ENCODE measurements around the gene PAIP2B. TPM values are rescaled to one million over a fixed set of nuclear protein-coding genes. Genes with fewer than 3 reads are reported as not detected.

The PAIP2B gene
- total and polyA plus RNA-seq, 2 of the 13 experiments (the other 11 are each of a cell fraction or from before 2014, with no cell fraction given) = 0.16 to 0.29 TPM

DNA sequence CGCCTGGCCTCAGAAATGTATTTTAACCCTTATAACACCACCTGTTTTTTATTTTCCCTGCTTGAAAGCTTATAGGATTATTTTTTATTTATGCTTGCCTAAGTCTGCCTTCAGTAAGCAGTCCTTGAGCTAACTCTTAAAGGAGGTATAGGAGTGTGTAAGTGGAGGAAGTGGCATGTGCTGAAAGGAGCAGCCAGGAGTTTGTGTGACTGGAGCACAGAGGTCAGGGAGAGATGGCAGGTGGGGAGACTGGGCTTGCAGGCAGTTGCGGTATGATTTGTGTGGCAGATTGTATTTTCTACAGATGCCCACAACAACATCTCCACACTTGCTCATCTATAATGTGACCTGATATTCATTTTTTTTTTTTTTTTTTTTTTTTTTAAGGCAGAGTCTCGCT is 27.2 kb upstream of the PAIP2B start:
- in situ Hi-C loops (cut with HindIII; ENCODE audit: extremely low pct_ligation_motif_present, low pct_unique_long_range_greater_than_20kb) = no loop called here
- no peaks in the 10 kb centered on the region for H4K20me1 ChIP-seq (ENCODE audit: insufficient read depth, low read length)
- H3K4me1 ChIP-seq (ENCODE audit: insufficient read depth, low read length) = no peaks in the 10 kb centered on the region
- H3K79me2 ChIP-seq (ENCODE audit: insufficient read depth, low read length) = no peaks in the 10 kb centered on the region
- TF ChIP-seq, protein P1, sequence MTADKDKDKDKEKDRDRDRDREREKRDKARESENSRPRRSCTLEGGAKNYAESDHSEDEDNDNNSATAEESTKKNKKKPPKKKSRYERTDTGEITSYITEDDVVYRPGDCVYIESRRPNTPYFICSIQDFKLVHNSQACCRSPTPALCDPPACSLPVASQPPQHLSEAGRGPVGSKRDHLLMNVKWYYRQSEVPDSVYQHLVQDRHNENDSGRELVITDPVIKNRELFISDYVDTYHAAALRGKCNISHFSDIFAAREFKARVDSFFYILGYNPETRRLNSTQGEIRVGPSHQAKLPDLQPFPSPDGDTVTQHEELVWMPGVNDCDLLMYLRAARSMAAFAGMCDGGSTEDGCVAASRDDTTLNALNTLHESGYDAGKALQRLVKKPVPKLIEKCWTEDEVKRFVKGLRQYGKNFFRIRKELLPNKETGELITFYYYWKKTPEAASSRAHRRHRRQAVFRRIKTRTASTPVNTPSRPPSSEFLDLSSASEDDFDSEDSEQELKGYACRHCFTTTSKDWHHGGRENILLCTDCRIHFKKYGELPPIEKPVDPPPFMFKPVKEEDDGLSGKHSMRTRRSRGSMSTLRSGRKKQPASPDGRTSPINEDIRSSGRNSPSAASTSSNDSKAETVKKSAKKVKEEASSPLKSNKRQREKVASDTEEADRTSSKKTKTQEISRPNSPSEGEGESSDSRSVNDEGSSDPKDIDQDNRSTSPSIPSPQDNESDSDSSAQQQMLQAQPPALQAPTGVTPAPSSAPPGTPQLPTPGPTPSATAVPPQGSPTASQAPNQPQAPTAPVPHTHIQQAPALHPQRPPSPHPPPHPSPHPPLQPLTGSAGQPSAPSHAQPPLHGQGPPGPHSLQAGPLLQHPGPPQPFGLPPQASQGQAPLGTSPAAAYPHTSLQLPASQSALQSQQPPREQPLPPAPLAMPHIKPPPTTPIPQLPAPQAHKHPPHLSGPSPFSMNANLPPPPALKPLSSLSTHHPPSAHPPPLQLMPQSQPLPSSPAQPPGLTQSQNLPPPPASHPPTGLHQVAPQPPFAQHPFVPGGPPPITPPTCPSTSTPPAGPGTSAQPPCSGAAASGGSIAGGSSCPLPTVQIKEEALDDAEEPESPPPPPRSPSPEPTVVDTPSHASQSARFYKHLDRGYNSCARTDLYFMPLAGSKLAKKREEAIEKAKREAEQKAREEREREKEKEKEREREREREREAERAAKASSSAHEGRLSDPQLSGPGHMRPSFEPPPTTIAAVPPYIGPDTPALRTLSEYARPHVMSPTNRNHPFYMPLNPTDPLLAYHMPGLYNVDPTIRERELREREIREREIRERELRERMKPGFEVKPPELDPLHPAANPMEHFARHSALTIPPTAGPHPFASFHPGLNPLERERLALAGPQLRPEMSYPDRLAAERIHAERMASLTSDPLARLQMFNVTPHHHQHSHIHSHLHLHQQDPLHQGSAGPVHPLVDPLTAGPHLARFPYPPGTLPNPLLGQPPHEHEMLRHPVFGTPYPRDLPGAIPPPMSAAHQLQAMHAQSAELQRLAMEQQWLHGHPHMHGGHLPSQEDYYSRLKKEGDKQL (CRISPR knock-in tag; IDR thresholded peaks at IDR 0.05; ENCODE audit: low read depth) = no peak
- TF ChIP-seq ZFP37 (CRISPR knock-in tag; IDR thresholded peaks at IDR 0.05; ENCODE audit: borderline replicate concordance) = no peak
- TF ChIP-seq TEF (CRISPR knock-in tag; IDR thresholded peaks at IDR 0.05) = no peak
- TF ChIP-seq, protein P2, sequence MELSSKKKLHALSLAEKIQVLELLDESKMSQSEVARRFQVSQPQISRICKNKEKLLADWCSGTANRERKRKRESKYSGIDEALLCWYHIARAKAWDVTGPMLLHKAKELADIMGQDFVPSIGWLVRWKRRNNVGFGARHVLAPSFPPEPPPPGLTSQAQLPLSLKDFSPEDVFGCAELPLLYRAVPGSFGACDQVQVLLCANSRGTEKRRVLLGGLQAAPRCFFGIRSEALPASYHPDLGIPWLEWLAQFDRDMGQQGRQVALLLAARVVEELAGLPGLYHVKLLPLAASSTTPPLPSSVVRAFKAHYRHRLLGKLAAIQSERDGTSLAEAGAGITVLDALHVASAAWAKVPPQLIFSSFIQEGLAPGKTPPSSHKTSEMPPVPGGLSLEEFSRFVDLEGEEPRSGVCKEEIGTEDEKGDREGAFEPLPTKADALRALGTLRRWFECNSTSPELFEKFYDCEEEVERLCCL (CRISPR knock-in tag; IDR thresholded peaks at IDR 0.05; ENCODE audit: borderline replicate concordance) = no peak
- TF ChIP-seq JDP2 (CRISPR knock-in tag; IDR thresholded peaks at IDR 0.05; ENCODE audit: borderline replicate concordance) = no peak
- TF ChIP-seq ZNF572 (CRISPR knock-in tag; IDR thresholded peaks at IDR 0.05) = no peak
- no peak for TF ChIP-seq WIZ (CRISPR knock-in tag; IDR thresholded peaks at IDR 0.05)
- no peak for TF ChIP-seq ZMAT3 (CRISPR knock-in tag; conservative IDR thresholded peaks at IDR 0.05)
- TF ChIP-seq, protein P3, sequence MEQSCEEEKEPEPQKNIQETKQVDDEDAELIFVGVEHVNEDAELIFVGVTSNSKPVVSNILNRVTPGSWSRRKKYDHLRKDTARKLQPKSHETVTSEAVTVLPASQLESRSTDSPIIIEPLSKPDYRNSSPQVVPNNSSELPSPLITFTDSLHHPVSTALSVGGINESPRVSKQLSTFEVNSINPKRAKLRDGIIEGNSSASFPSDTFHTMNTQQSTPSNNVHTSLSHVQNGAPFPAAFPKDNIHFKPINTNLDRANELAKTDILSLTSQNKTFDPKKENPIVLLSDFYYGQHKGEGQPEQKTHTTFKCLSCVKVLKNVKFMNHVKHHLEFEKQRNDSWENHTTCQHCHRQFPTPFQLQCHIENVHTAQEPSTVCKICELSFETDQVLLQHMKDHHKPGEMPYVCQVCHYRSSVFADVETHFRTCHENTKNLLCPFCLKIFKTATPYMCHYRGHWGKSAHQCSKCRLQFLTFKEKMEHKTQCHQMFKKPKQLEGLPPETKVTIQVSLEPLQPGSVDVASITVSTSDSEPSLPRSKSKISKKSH (CRISPR knock-in tag; IDR thresholded peaks at IDR 0.05; ENCODE audit: borderline replicate concordance) = no peak
- no peak for TF ChIP-seq ZNF597 (CRISPR knock-in tag; IDR thresholded peaks at IDR 0.05)
- TF ChIP-seq MXD4 (CRISPR knock-in tag; IDR thresholded peaks at IDR 0.05) = no peak
- no peak for TF ChIP-seq HDAC1 (CRISPR knock-in tag; IDR thresholded peaks at IDR 0.05)
- TF ChIP-seq ZNF589 (CRISPR knock-in tag; conservative IDR thresholded peaks at IDR 0.05) = no peak
- H3K4me3 ChIP-seq (replicated peaks in 1 of 3; ENCODE audit: insufficient read depth in 1 of 3, low read depth in 2 of 3, low read length in 3 of 3) = no peak overlapping the region
- ChIA-PET POLR2A (no interaction called here), CTCF (ENCODE audit: low intra/inter-chr PET ratio, low total read pairs) (no interaction called here)
- H3K9ac ChIP-seq (ENCODE audit: insufficient read depth, low read depth, low read length) = no peak overlapping the region
- ATAC-seq (no peak), FAIRE-seq (no peak), DNase-seq (ENCODE audit: low spot score) (no peak)
- intact Hi-C loops (cut with micrococcal nuclease; ENCODE audit: unreplicated experiment) = no loop called here
- H3K4me2 ChIP-seq (ENCODE audit: low read depth, low read length) = no peak overlapping the region
- no TSS peak for BruUV-seq (replicated peaks)
- H3K36me3 ChIP-seq (replicated peaks in 1 of 2; ENCODE audit: control insufficient read depth in 1 of 2, insufficient read depth in 2 of 2, low read length in 2 of 2) = no peaks in the 10 kb centered on the region
- H3K9me3 ChIP-seq (ENCODE audit: low read length) = no peaks in the 10 kb centered on the region
- peaks cover 1 to 16% of the 10 kb centered on the region in 2 experiments; a peak in 3 of 5 replicates for H3K27me3 ChIP-seq (ENCODE audit: control insufficient read depth in 1 of 2, insufficient read depth in 2 of 2, low read length in 2 of 2)
- H3K27ac ChIP-seq (ENCODE audit: extremely low read length, insufficient read depth, low read length) = no peak overlapping the region
- 48% methylated on average over 3 of the region's 3 CpGs for WGBS (ENCODE audit: low lambda C conversion rate)
- no peak overlapping the region for H2AFZ ChIP-seq (ENCODE audit: low read length)
